ENCODE measurements around the gene ATP8B3. TPM values are rescaled to one million over a fixed set of nuclear protein-coding genes. Genes with fewer than 3 reads are reported as not detected.

ATP8B3 gene
- total RNA-seq, 1 donor from 2014 or later, result 0.96 TPM

GRCh38 chr19:1765904-1766799, 45.9 kb downstream of the ATP8B3 start:
- no peak for TF ChIP-seq CTCF (IDR thresholded peaks at IDR 0.05; ENCODE audit: insufficient read depth, low read length, poor library complexity, severe bottlenecking)
- Histone ChIP-seq H3K27me3 (ENCODE audit: control insufficient read depth, insufficient read depth, low read length) (peaks cover 85% of the 10 kb centered on the region), H3K36me3 (ENCODE audit: control insufficient read depth, insufficient read depth, low read length) (no peaks in the 10 kb centered on the region), H3K4me3 (ENCODE audit: low read depth, low read length) (no peak overlapping the region)
- no peak for DNase-seq (ENCODE audit: low read depth)

- no peak for TF ChIP-seq CTCF (IDR thresholded peaks at IDR 0.05; ENCODE audit: insufficient read depth, low read length, poor library complexity, severe bottlenecking)
- Histone ChIP-seq H3K36me3 (ENCODE audit: control insufficient read depth, insufficient read depth, low read length) (no peaks in the 10 kb centered on the region), H3K4me3 (ENCODE audit: low read depth, low read length) (no peak overlapping the region), H3K27me3 (ENCODE audit: control insufficient read depth, insufficient read depth, low read length) (peaks cover 93% of the 10 kb centered on the region)
- DNase-seq (ENCODE audit: low read depth), result no peak
Observed at GRCh38 chr19:1765232-1765903, 46.7 kb downstream of the ATP8B3 start.

GRCh38 chr19:1764729-1765128, 47.3 kb downstream of the ATP8B3 start:
- peaks cover 98% of the 10 kb centered on the region for H3K27me3 ChIP-seq (ENCODE audit: control insufficient read depth, insufficient read depth, low read length)
- TF ChIP-seq CTCF (IDR thresholded peaks at IDR 0.05; ENCODE audit: insufficient read depth, low read length, poor library complexity, severe bottlenecking), result no peak
- DNase-seq (ENCODE audit: low read depth), result no peak

GRCh38 chr19:1763648-1764639, 48.1 kb downstream of the ATP8B3 start:
- no peak for DNase-seq (ENCODE audit: low read depth)
- no peak for TF ChIP-seq CTCF (IDR thresholded peaks at IDR 0.05; ENCODE audit: insufficient read depth, low read length, poor library complexity, severe bottlenecking)
- Histone ChIP-seq H3K4me3 (ENCODE audit: low read depth, low read length) (no peak overlapping the region), H3K27me3 (ENCODE audit: control insufficient read depth, insufficient read depth, low read length) (peaks cover 98% of the 10 kb centered on the region), H3K36me3 (ENCODE audit: control insufficient read depth, insufficient read depth, low read length) (no peaks in the 10 kb centered on the region)

More at GRCh38 chr19:1764729-1765128, 47.3 kb downstream of the ATP8B3 start:
- no peaks in the 10 kb centered on the region for H3K36me3 ChIP-seq (ENCODE audit: control insufficient read depth, insufficient read depth, low read length)
- no peak overlapping the region for H3K4me3 ChIP-seq (ENCODE audit: low read depth, low read length)

GRCh38 chr19:1762243-1763117, 49.6 kb downstream of the ATP8B3 start:
- peaks cover 96% of the 10 kb centered on the region for H3K27me3 ChIP-seq (ENCODE audit: control insufficient read depth, insufficient read depth, low read length)
- no peak for DNase-seq (ENCODE audit: low read depth)
- H3K36me3 ChIP-seq (ENCODE audit: control insufficient read depth, insufficient read depth, low read length), result no peaks in the 10 kb centered on the region
- no peak overlapping the region for H3K4me3 ChIP-seq (ENCODE audit: low read depth, low read length)
- no peak for TF ChIP-seq CTCF (IDR thresholded peaks at IDR 0.05; ENCODE audit: insufficient read depth, low read length, poor library complexity, severe bottlenecking)

All from kidney epithelial cell (primary cell).